K562 treated with DMSO at 1 percent for 4 hours (cell line): ENCODE results near the gene PELI3. TPM values are rescaled to one million over a fixed set of nuclear protein-coding genes. Genes with fewer than 3 reads are reported as not detected.

Source experiments
- total RNA-seq: library from RNA; unstranded; fragments of 300-600 nt; gene quantifications from 2 replicates; pipeline ENCODE4 v1.2.3, GENCODE V29; 2022; ENCODE audit not compliant: insufficient read depth

Gene PELI3
- 3.5 and 4.1 TPM in 2 replicates for total RNA-seq

GRCh38 chr11:66466225-66467033 is at the start of gene PELI3:
TSS of gene PELI3 (plus strand) at chr11:66466905. CDS start at chr11:66468129, 1,224 bp downstream.

GRCh38 chr11:66420671-66421476 is 45.8 kb upstream of the PELI3 start, which contains the start of gene NPAS4:
TSS of gene NPAS4 (plus strand) at chr11:66421035. CDS start at chr11:66421180, 145 bp downstream.

GRCh38 chr11:66438504-66439466 is 27.9 kb upstream of the PELI3 start, which contains the start of gene MRPL11:
TSS of gene MRPL11 (minus strand) at chr11:66438848. CDS start at chr11:66438754, 94 bp downstream.

DNA sequence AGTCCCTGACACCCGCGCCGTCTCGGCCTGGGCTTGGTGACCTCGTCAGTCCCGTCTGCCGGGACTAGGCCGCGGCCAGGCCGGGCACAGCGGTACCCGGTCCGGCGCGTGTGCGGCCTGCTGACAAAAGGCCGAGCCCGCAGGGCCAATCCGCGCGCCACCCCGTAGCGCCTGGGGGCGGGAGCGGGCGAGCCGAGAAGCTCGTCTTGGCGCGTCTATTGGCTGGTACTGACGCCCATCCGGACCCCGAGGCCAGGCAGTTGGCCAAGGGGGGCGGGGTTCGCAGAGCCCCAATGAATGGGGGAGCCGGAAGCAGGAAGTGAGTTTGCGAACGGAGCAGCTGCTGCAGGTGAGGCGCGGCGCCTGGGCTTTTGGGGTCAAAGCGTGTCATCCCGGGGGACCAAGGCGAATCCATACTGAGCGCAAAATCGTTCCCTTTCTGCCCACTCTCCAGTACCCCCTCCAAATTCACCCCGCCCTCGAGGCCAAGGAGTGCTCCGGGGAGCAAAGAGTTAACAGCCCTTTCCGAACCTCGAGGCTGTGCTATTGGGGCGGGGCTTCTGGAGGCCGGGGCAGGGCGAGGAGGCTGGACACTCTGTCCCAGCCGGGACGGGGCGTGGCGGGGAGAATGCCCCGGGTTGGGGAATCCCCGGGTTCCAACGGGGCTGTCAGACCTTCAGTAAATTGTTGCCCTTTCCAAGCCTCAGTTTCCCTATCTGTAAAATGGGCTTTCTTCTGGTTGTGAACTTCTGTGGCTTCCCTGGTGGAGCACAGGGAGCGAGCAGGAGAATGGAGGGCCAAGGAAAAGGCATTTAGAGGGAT is 13.6 kb downstream of the PELI3 start, which contains the start of gene DPP3:
Gene DPP3, plus strand, starts transcription at position 318 of the 822 bp plus-strand sequence. CDS start 1,767 bp downstream, outside the sequence.

DNA sequence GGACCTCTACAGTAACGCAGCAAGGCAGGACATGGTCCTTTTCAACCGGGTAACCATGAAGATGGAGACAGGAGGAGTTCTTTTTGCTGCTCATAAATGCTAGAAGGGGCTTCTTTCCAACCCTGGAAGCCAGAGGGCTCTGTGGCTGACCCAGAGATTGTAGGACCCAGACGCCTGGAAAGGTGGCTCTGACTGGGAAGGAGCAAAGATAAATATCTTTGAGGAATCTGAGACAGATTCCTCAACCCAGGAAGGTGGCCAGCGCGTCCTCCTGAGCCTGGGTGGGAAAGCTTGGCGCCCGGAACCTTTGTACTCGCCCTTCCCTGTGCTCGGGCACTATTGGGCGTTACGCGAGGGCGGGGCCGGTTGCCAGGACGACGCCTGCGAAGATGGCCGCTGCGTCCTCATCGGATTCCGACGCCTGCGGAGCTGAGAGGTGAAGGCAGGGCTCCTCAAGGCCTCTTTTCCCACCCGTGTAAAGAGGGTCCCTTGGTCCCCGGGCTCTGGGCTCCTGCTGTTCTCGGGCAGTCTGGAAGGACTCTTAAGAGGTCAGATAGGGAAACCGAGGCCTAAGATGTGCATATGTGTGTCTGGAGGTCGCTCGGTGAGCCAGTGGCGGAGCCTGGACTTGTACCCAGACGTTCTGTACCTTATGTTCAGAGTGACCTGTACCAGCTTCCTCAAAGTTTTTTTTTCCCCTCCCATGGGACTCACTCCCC is 43.7 kb downstream of the PELI3 start, which contains the start of gene BBS1:
Gene BBS1, plus strand, starts transcription at position 365 of the 719 bp plus-strand sequence. Its CDS starts 25 bp downstream, at position 390.

Other genes starting within 250 kb of the PELI3 start
- gene KLC2, start 209.2 kb upstream of the PELI3 start, total RNA-seq, result 33.3 and 34.0 TPM in 2 replicates
- 156 and 172 TPM in 2 replicates for gene RAB1B, start 198.3 kb upstream of the PELI3 start, total RNA-seq
- gene CNIH2, start 188.7 kb upstream of the PELI3 start, total RNA-seq, result 0.52 TPM in 1 of 2 replicates, not detected in the other
- 111 and 122 TPM in 2 replicates for gene YIF1A, start 177.8 kb upstream of the PELI3 start, total RNA-seq
- not detected in 2 replicates for gene TMEM151A, start 175.0 kb upstream of the PELI3 start, total RNA-seq
- gene CD248, start 149.9 kb upstream of the PELI3 start, total RNA-seq, result not detected in 2 replicates
- gene RIN1, start 130.5 kb upstream of the PELI3 start, total RNA-seq, result 0.90 and 1.9 TPM in 2 replicates
- 44.5 and 51.4 TPM in 2 replicates for gene BRMS1, start 121.8 kb upstream of the PELI3 start, total RNA-seq
- 23.2 and 25.5 TPM in 2 replicates for gene B4GAT1, start 119.3 kb upstream of the PELI3 start, total RNA-seq
- 5.8 and 11.3 TPM in 2 replicates for gene SLC29A2, start 95.1 kb upstream of the PELI3 start, total RNA-seq
- gene NPAS4, start 45.9 kb upstream of the PELI3 start, total RNA-seq, result not detected in 2 replicates
- gene MRPL11, start 28.1 kb upstream of the PELI3 start, total RNA-seq, result 51.8 and 54.1 TPM in 2 replicates
- gene DPP3, start 13.5 kb downstream of the PELI3 start, total RNA-seq, result 35.2 and 38.6 TPM in 2 replicates
- gene BBS1, start 43.7 kb downstream of the PELI3 start, total RNA-seq, result 8.4 and 10.2 TPM in 2 replicates
- 9.4 and 10.1 TPM in 2 replicates for gene ZDHHC24, start 79.1 kb downstream of the PELI3 start, total RNA-seq
- gene ACTN3, start 80.0 kb downstream of the PELI3 start, total RNA-seq, result not detected in 2 replicates
- gene CTSF, start 101.7 kb downstream of the PELI3 start, total RNA-seq, result 18.6 and 19.2 TPM in 2 replicates
- not detected in 2 replicates for gene CCDC87, start 126.2 kb downstream of the PELI3 start, total RNA-seq
- gene CCS, start 126.3 kb downstream of the PELI3 start, total RNA-seq, result 28.8 and 29.9 TPM in 2 replicates
- 85.3 and 90.1 TPM in 2 replicates for gene RBM14, start 149.7 kb downstream of the PELI3 start, total RNA-seq
- gene RBM4, start 171.8 kb downstream of the PELI3 start, total RNA-seq, result 99.5 and 116 TPM in 2 replicates
- gene RBM4B, start 211.0 kb downstream of the PELI3 start, total RNA-seq, result 13.2 and 15.2 TPM in 2 replicates